GM18517 (cell line): ENCODE data around the gene PPP1R37.

ENCODE experiments used
- ATAC-seq: cut with Tn5 transposase; IDR thresholded peaks from one replicate; pipeline ENCODE4 v1.9.1; 2021; ENCODE audit warnings: mild to moderate bottlenecking, moderate library complexity; ENCODE audit not compliant: unreplicated experiment

Gene PPP1R37

GRCh38 chr19:45150751-45151281 lies 57.8 kb downstream of the PPP1R37 start:
- no peak for ATAC-seq

GRCh38 chr19:45151320-45151719 lies 58.3 kb downstream of the PPP1R37 start:
- no peak for ATAC-seq

DNA sequence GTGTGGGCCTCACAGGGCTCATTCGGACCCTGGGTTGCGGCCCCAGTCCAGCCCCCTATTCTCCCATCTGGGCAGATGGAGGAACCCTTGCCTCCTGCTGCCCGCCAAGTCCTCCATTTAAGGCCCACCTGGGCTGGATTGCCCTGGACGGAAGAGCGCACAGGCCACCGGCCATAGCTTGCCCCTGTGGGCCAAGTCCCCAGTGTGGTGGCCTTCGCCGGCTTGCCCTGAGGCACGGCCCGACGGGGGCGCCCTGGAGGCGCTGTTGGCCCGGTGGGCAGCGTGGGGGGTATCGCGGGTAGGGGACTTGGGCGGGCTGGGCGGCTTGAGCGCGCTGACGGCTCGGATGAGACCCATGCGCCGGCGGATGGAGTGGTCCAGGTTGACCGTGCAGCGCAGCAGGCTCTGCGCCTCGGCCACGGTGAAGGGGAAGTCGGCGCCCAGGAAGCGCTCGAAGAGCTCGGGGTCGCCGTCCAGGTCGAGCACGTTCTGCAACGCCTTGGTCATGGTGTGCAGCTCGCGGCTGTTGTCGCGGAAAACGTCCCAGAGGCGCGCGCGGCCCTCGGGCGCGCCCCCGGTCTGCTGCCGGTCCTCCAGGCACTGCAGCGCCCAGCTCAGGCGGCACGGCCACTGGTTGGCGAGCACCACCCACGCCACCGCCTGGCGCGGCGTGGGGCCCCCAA lies 59.0 kb downstream of the PPP1R37 start:
- ATAC-seq = no peak

GRCh38 chr19:45152504-45153338 lies 59.7 kb downstream of the PPP1R37 start:
- no peak for ATAC-seq

- ATAC-seq = no peak
These were observed 60.5 kb downstream of the PPP1R37 start for GRCh38 chr19:45153339-45154063.

DNA sequence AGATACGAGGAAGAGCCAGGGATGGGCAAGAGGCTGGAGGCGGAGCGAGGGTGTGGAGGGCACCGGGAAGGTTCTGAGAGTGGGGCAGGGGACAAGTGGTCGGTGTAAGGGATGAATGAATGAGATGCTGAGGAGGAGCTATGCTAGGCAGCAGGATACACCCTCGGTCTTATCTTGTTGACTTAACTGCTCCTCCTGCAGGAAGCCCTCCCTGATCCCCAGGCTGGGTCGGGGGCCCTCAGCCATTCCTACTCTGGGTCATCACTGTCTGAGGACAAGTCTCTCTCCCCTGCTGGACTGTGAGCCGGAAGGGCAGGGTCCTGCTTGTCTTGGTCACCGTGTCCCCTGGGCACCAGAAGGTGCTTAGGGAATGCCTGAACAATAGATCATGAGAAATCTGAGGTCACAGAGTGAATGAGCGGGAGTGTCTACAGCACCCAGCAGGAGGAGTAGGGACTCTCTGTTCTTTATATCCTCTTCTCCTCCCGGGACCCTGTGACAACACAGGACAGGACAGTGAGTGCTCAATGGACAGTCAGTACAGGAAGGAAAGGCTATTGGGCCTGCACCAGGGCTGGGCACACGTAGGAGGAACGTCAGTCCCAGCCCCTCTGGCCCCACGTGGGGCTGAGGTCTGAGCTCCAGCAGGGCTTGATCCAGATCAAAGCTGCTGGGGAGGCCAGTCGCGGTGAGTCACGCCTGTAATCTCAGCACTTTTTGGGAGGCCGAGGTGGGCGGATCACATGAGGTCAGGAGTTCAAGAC lies 61.3 kb downstream of the PPP1R37 start:
- ATAC-seq = no peak

DNA sequence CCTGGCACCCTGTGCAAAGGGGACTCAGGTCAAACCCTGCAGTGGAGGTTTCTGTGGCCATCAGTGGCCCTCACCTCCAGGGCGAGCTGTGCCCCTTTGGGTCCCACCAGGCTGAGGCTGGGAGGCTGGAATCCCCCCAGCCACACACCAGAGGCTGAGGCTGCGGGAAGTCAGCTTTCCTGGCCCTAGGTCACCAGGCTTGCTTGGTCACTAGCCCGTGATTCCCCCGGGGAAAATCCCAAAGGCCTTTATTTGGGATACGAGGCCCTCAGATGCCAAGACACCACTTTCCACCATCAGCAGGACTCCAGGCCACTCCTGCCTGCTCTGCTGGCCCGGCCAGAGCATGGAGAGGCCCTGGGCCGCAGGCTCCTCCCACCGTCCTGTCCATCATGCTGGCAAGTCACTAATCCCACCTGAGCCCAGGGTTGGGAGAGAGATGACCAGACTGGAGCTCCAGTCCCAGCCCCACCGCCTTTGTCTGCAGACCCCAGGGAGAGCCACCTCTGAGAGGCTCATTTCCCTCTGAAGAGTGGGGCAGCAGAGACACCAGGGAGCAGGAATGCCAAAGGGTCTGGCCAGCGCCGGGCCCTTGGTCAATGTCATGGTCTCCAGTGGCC lies 63.1 kb downstream of the PPP1R37 start:
- no peak for ATAC-seq

DNA sequence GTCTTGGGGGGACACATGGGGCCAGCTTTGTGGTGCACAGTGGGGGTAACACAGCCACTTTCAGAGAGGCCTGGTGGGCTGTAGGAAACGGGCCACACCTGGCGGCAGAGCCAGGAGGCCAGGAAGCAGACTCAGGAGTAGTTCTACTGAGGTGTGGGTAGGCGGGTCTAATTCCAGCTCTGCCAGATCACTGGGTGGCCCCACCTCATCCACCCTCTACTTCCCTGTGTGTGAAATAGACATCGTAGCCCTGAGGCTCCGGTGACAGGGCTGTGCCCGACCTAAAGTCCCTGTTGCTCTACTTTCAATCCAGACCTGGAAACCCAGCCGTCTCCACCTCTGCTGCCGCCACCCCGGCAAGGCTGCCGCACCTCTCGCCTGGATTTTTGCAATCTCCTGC lies 63.8 kb downstream of the PPP1R37 start:
- no peak for ATAC-seq

DNA sequence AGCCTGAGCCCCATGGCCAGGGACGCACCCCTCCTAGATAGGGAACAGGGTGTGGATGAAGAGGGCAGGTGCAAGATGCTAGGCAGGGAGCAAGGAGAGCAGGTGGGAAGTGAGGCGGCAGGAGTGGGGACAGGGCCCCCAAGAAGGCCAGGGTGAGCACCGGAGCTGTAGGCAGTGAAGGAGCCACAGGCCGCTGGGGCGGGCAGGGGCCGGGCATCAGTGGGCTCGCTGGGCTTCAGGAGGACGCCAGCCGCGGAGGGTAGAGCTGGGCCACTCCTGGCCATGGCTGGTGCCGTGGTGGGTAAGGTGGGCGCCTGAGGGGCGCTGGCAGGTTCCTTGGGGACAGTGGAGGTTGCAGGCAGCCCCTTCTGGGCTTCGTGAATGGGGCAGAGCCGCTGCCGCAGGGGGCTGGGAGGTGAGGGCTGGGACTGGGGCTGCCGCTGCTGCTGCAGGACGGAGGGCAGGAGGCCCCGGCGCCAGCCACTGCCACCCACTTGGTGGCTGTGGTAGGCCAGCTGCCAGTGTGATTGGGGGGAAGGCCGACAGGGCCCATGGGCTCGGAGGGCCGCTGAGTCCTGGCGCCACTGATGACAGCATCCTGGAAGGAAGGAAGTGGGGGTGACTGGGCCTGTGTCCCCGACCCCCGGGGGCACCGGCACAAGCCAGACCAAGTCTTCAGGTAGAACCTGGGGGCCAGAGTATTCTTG lies 65.7 kb downstream of the PPP1R37 start:
- no peak for ATAC-seq

DNA sequence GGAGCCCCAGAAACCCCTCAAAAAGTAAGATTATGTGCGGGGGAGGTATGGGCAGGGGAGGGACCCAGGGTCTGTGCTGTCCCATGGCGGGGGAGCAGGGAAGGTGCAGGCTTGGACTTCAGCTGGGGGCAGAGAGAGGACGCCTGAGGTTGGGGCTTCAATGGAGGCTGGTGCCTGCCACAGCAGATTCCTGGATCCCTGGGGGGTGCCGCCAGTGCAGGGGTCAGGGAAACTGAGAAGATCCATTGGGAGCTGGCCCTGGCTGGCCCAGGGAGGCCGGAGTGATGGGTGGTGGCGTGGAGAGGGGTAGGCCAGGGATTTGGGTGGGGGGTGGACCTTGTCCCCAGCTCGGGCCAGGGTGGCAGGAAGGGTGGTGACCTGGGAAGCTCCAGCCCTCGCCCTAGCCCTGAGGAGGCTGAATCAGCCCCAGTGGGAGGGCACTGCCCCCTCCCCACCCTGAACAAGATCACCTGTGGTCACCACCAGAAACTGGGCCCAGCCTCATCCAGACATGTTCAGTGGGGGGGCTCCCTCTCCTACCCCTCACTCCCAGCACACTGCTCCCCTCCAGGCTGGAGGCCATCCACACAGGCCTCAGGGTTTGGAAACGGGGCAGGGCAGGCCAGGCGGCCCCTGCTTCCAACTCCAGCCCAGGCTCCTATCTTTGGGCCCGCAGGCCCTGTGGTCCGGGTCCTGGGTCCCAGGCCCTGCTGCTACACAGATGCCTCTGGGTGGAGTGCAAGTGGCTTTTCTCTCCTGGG lies 66.4 kb downstream of the PPP1R37 start:
- no peak for ATAC-seq

GRCh38 chr19:45159971-45160324 lies 67.0 kb downstream of the PPP1R37 start:
- ATAC-seq = no peak

GRCh38 chr19:45160870-45161737 lies 68.1 kb downstream of the PPP1R37 start, which contains the start of gene NKPD1:
Gene NKPD1, minus strand, starts transcription at chr19:45160982. Its CDS starts 832 bp downstream, at chr19:45160150.
- no peak for ATAC-seq

DNA sequence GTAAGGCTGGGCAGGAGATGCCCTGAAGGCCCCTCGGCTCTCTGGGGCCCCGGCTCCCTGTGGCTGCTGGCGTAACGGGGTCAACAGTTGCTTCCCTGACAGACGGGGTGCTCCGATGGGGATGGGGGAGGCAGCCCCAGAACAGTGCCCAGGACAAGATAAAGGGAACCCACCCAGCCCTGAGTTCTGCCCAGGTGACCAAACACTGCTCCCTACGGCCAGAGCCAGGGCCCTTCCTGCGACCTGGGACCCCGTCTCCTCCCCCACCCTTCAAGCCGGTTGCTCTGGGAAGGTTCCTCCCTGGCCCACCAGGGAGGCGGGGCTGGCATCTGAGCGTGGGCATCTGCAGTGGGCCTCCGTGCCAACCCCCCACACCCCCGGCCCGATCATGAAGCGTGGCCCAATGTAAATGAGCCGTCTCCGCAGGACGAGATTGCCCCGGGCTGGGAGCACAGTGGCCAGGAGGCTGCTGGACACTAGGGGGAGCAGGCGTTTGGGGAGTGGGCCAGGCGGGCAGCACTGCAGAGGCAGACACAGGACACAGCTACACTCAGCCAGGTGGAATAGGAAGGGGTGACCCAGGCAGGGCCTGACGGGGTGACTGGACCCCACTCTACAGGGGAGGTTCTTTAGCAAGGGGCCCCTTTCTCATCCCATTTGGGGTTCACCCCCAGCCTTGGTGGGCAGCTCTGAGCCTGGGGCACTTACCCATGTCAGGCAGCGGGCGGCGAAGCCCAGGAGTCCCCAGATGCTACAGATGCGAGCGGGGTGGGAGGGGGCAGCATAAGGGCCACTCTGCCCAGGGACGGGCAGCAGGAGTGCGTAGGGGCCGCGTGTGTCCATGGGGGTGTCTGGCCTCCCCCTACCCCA lies 69.0 kb downstream of the PPP1R37 start:
- no peak for ATAC-seq

DNA sequence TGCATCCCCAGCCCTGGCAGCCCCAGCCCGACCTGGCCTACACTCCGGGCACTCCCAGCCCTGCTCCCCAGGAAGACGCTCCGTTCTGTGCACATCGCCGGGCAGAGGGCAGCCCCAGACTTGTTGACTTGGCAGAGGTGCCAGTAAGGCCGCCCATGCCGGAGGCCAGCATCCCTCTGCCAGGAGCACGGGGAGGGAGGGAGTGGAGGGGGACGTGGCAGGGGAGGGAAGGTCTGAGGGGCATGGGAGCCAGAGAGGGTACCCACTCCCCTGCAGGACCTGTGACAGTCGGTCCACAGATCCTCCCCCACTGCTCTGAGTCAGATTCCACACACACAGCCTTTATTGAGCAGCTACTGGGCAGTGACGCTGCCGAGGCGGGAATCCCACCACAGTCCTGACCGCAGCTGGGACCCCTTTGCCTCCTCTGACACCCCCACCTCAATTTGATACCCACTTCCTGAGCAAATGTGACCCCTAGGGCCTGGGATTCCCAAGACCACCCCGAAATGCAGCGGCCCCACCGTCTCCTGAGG lies 69.7 kb downstream of the PPP1R37 start:
- ATAC-seq = no peak

GRCh38 chr19:45163156-45163555 lies 70.2 kb downstream of the PPP1R37 start:
- no peak for ATAC-seq

- no peak for ATAC-seq
These were observed 70.9 kb downstream of the PPP1R37 start for GRCh38 chr19:45163751-45164460.
